ENCODE data around the gene ADIPOQ. TPM values are rescaled to one million over a fixed set of nuclear protein-coding genes. Genes with fewer than 3 reads are reported as not detected.
"Not testable (repeated sequence)": the region's sequence is repeated elsewhere in the genome, so short reads cannot be mapped to it uniquely, and the experiment has no call there.

Gene ADIPOQ
- total RNA-seq, 1 donor from 2014 or later = 1.5 TPM

- intact Hi-C loops (cut with DNase I); DNase-seq (ENCODE audit: low spot score): not testable (repeated sequence)
These were observed 22.8 kb downstream of the ADIPOQ start for GRCh38 chr3:186865215-186865853.

- DNase-seq (ENCODE audit: low spot score); intact Hi-C loops (cut with DNase I): not testable (repeated sequence)
These were observed 23.6 kb downstream of the ADIPOQ start for GRCh38 chr3:186866095-186866494.

DNA sequence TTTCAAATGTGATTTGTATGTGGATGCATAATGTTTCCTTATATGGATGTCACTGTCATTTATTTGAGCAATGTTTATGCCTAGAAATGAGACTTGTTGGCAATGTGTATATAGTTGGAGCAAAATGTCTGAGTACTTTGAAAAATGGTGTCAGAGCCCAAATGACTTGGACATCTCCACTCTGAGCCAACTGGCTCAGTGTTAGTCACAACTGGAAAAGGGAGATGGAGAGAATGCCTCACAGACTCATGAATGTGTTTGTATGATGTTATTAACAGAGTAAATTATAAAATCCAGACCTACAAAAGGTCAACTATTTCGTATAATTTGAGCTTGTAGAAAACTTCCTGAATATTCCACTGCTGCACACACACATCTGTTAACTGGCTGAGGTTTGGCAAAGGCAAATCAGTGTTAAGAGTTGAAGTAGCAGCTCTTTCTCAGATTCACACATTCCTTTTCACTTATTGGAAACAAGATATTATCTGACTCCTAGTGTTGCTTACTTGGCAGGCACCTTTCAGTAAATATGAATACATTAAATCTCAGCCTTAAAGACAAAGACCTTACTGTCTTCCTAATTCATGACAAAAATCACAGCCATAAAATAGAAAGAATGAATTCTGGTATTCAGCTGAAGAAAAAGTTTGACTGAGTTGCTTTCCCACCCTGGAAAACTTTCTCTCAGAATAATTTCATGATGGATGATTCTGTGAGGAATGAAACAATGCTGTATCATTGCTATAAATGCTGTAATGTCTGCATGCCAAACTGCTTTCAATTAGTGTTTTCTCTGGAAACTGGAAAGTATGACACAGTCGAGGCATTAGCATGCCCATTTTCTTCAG, 27.0 kb downstream of the ADIPOQ start:
- no peak for DNase-seq (ENCODE audit: low spot score)

DNA sequence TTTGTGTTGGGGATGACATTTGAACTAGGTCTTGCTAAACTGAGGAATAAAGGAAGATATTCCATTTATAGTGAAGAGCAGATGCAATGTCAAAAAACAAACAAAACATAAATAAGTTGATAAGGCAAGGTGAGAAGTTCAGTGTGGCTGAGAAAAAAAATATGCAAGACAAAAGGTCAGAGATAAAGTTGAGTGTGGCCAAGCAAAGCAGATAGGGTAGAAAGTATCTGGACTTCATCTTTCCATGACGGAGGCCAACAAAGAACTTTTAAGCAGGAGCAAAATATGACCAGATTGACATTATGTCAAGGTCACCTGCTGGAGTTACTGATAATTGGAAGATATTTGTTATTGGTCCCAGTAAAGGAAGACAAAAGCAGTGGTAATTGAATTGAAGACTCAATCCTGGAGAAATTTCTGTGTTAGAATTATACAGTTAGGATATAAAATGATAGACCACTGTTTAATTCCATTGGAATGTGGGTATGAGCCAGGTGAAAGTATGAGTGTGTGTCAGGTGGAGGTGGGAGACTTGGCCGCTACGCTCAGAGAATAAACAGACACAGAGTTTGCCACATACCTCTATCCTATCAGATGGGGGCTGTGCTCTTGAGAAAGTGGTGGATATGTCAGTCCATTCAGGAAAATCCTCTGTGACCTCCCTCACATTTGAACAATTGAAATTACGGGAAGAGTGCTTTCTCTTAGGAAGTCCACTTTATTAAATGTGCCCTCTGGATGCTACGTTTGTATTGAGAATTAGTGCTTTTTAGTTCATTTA, 28.1 kb downstream of the ADIPOQ start:
- no peak for DNase-seq (ENCODE audit: low spot score)
- intact Hi-C loops (cut with DNase I) = no loop called here

More for the DNA sequence above, 27.0 kb downstream of the ADIPOQ start:
- intact Hi-C loops (cut with DNase I) = no loop called here

- intact Hi-C loops (cut with DNase I) = no loop called here
These were observed 29.0 kb downstream of the ADIPOQ start for GRCh38 chr3:186871403-186871924.

DNA sequence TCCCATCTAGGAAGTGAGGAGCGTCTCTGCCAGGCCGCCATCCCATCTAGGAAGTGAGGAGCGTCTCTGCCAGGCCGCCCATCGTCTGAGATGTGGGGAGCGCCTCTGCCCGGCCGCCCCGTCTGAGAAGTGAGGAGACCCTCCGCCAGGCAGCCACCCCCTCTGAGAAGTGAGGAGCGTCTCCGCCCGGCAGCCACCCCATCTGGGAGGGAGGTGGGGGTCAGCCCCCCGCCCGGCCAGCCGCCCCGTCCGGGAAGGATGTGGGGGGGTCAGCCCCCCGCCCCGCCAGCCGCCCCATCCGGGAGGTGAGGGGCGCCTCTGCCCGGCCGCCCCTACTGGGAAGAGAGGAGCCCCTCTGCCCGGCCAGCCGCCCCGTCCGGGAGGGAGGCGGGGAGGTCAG, 31.3 kb downstream of the ADIPOQ start:
- DNase-seq (ENCODE audit: low spot score); intact Hi-C loops (cut with DNase I): not testable (repeated sequence)

More at GRCh38 chr3:186871403-186871924, 29.0 kb downstream of the ADIPOQ start:
- no peak for DNase-seq (ENCODE audit: low spot score)

GRCh38 chr3:186874216-186874615, 31.7 kb downstream of the ADIPOQ start:
- DNase-seq (ENCODE audit: low spot score); intact Hi-C loops (cut with DNase I): not testable (repeated sequence)

DNA sequence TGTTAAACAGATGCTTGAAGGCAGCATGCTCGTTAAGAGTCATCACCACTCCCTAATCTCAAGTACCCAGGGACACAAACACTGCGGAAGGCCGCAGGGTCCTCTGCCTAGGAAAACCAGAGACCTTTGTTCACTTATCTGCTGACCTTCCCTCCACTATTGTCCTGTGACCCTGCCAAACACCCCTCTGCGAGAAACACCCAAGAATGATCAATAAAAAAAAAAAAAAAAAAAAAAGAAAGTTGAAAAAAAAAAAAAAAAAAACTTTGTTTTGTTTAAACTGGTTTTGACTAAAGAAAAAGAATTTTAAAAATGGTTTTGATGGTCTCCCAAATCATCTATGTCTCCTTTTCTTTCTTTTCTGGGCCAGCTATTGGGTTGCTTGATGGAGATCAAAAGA, 32.3 kb downstream of the ADIPOQ start:
- intact Hi-C loops (cut with DNase I); DNase-seq (ENCODE audit: low spot score): not testable (repeated sequence)

DNA sequence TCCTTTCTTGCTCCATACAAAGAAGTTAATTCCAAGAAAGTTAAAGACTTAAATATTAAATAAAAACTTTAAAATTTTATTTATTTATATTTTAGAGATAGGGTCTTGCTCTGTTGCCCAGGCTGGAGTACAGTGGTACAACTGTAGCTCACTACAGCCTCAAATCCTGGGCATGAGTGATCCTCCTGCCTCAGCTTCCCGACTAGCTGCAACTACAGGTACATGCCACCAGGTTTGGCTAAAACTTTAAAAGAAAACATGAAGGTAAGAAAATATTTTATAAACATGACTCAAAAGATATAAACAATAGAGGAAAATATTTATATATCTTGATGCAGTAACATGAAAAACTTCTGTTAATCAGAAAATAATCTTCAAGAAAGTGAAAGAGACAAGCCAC, 33.2 kb downstream of the ADIPOQ start:
- intact Hi-C loops (cut with DNase I) = no loop called here

DNA sequence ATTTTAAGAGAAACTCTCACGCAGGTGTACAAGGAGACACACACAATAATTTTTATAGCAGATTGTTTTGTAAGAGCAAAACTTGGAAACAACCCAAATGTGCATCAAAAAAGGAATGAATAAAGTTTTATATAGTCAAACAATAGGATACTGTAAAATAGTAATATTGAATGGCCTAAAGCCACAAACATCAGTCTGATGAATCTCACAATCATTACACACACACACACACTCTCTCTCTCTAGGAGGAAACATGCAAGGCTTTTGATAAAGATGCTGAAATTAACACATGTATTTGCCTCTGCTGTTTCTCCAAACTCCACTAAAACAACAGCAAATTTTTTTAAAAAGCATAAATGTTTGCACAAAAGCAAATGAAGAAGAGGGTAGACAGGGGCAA, 37.3 kb downstream of the ADIPOQ start:
- intact Hi-C loops (cut with DNase I) = no loop called here
- DNase-seq (ENCODE audit: low spot score) = no peak

More for the DNA sequence above, 33.2 kb downstream of the ADIPOQ start:
- DNase-seq (ENCODE audit: low spot score) = no peak

DNA sequence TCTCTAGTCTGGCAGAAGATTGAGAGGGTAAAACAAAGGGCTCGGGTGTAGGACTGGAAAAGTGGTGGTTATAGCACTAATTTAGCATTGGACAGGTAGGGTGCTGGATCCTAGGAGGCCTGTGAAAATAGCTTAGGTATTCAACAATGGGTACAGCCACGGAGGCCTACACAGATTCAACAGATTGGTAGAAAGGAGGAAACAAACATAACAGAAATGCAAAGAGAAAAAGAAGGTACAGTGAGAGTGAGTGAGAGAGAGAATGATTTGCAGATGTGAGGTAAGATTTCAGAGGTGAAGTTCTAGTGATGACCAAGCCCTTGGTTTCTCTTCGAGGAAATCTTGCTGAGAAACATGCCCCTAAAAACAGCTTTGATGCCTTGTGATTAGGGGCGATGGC, 37.9 kb downstream of the ADIPOQ start:
- no peak for DNase-seq (ENCODE audit: low spot score)
- intact Hi-C loops (cut with DNase I) = no loop called here

DNA sequence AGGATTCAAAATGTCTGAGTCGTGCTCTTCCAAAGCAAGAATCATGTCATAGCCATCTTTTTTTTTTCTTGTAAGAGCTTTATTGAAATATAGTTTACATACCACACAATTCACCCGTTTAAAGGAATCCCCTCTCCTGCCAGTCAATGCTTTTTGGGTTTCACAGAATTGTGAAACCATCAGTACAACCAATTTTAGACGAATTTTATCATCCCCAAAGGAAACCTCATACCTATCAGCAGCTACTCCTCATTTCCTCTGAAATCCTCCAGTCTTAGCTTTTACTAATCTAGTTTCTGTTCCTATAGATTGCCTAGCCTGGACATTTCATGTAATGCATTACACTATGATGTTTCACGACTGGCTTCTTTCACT, 39.6 kb downstream of the ADIPOQ start:
- intact Hi-C loops (cut with DNase I) = no loop called here
- DNase-seq (ENCODE audit: low spot score) = no peak

DNA sequence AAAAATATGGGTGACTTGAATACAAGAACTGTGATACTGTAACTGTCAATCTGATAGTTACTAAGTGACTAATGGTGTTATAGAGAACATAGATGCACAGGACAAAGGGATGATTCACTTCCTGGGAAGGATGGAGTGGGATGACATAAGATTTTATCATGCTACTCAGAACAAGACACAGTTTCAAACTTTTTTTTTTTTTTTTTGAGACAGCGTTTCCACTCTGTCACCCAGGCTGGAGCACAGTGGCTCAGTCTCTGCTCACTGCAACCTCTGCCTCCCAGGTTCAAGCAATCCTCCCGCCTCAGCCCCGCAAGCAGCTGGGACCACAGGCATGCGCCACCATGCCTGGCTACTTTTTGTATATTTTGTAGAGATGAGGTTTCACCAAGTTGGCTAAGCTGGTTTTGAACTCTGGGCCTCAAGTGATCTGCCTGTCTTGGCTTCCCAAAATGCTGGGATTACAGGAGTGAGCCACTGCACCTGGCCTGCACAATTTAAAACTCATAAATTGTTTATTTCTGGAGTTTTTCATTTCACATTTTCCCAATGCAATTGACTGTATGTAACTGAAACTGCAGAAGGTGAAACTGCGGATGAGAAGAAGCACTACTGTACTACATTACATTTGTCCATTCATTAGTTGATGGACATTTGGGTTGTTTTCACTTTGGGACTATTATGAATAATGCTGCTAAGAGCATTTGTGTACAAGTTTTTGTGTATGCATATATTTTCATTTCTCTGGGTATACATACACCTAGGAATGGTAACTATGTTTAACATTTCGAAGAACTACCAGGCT, 40.6 kb downstream of the ADIPOQ start:
- intact Hi-C loops (cut with DNase I) = no loop called here
- no peak for DNase-seq (ENCODE audit: low spot score)

DNA sequence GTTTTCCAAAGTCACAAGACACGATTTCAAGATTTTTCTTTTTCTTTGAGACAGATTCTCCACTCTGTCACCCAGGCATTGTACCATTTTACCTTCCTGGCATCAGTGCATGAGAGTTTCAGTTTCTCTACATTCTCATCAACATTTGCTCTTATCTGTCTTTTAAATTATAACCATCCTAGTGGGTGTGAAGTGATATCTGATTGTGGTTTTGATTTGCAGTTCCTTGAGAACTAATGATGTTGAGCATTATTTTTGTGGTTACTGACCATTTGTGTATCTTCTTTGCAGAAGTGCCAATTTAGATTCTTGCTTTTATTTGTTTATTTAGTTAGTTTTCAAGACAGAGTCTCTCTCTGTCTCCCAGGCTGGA, 41.2 kb downstream of the ADIPOQ start:
- intact Hi-C loops (cut with DNase I) = no loop called here
- no peak for DNase-seq (ENCODE audit: low spot score)

DNA sequence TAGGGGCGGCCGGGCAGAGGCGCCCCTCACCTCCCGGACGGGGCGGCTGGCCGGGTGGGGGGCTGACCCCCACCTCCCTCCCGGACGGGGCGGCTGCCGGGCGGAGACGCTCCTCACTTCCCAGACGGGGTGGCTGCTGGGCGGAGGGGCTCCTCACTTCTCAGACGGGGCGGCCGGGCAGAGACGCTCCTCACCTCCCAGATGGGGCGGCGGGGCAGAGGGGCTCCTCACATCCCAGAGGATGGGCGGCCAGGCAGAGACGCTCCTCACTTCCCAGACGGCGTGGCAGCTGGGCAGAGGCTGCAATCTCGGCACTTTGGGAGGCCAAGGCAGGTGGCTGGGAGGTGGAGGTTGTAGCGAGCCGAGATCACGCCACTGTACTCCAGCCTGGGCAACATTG, 42.4 kb downstream of the ADIPOQ start:
- intact Hi-C loops (cut with DNase I); DNase-seq (ENCODE audit: low spot score): not testable (repeated sequence)

GRCh38 chr3:186886202-186886981, 43.9 kb downstream of the ADIPOQ start:
- intact Hi-C loops (cut with DNase I) = no loop called here
- DNase-seq (ENCODE audit: low spot score) = no peak

- DNase-seq (ENCODE audit: low spot score); intact Hi-C loops (cut with DNase I): not testable (repeated sequence)
These were observed 45.0 kb downstream of the ADIPOQ start for GRCh38 chr3:186887507-186887938.

- intact Hi-C loops (cut with DNase I) = no loop called here
- no peak for DNase-seq (ENCODE audit: low spot score)
These were observed 46.1 kb downstream of the ADIPOQ start for GRCh38 chr3:186888569-186888968.

Measured in cardiac septum (tissue), 1 donor.